Osteocyte (in vitro differentiated cells): ENCODE results near the gene PLCB2. TPM values are rescaled to one million over a fixed set of nuclear protein-coding genes. Genes with fewer than 3 reads are reported as not detected.

Experiments used
- DNase-seq: peaks from one replicate; pipeline ENCODE4 v3.0.0; 2021; ENCODE audit warnings: mixed read lengths; ENCODE audit not compliant: unreplicated experiment; ENCODE audit errors: extremely low spot score
- H3K27ac Mint-ChIP-seq: one replicate; pipeline ENCODE4 v1.8.0; 2021; ENCODE audit warnings: mild to moderate bottlenecking, mixed read lengths; ENCODE audit not compliant: unreplicated experiment
- H3K27me3 Mint-ChIP-seq: one replicate; pipeline ENCODE4 v1.8.0; 2021; ENCODE audit warnings: mixed read lengths; ENCODE audit not compliant: unreplicated experiment
- H3K36me3 Mint-ChIP-seq: one replicate; pipeline ENCODE4 v1.8.0; 2021; ENCODE audit warnings: mixed read lengths; ENCODE audit not compliant: unreplicated experiment
- H3K4me1 Mint-ChIP-seq: one replicate; pipeline ENCODE4 v1.8.0; 2021; ENCODE audit warnings: mixed read lengths; ENCODE audit not compliant: unreplicated experiment
- H3K4me3 Mint-ChIP-seq: one replicate; pipeline ENCODE4 v1.8.0; 2021; ENCODE audit warnings: mild to moderate bottlenecking, moderate library complexity, mixed read lengths; ENCODE audit not compliant: unreplicated experiment
- H3K9me3 Mint-ChIP-seq: one replicate; pipeline ENCODE4 v1.8.0; 2021; ENCODE audit warnings: mixed read lengths; ENCODE audit not compliant: unreplicated experiment
- CTCF ChIP-seq: fragments of 200-600 bp; sonication (generic); IDR thresholded peaks from 2 replicates; pipeline ENCODE4 v1.5.0; 2021; ENCODE audit warnings: antibody characterized with exemption, mild to moderate bottlenecking, moderate library complexity
- total RNA-seq: library from RNA; stranded (reverse); gene quantifications from 2 replicates; pipeline ENCODE4 v1.2.1, GENCODE V29; 2021

PLCB2 gene
- total RNA-seq, 1 donor from 2014 or later, result 0.40 TPM

GRCh38 chr15:40273428-40273827, 34.3 kb downstream of the PLCB2 start:
- Mint-ChIP-seq H3K27me3 (peaks cover 2% of the 10 kb centered on the region), H3K27ac (no peak overlapping the region), H3K9me3 (no peaks in the 10 kb centered on the region), H3K4me1 (peaks cover 5% of the 10 kb centered on the region), H3K36me3 (no peaks in the 10 kb centered on the region), H3K4me3 (no peak overlapping the region)
- no peak for DNase-seq
- no peak for TF ChIP-seq CTCF

GRCh38 chr15:40272485-40273056, 35.2 kb downstream of the PLCB2 start:
- Mint-ChIP-seq H3K27ac (no peak overlapping the region), H3K27me3 (no peaks in the 10 kb centered on the region), H3K9me3 (no peaks in the 10 kb centered on the region), H3K4me3 (no peak overlapping the region), H3K4me1 (peaks cover 6% of the 10 kb centered on the region), H3K36me3 (no peaks in the 10 kb centered on the region)
- DNase-seq, result no peak
- no peak for TF ChIP-seq CTCF

- peaks cover 5% of the 10 kb centered on the region for H3K4me1 Mint-ChIP-seq
- H3K4me3 Mint-ChIP-seq, result no peak overlapping the region
- no peaks in the 10 kb centered on the region for H3K9me3 Mint-ChIP-seq
- TF ChIP-seq CTCF, result no peak
- H3K27me3 Mint-ChIP-seq, result no peaks in the 10 kb centered on the region
- no peak for DNase-seq
- H3K36me3 Mint-ChIP-seq, result no peaks in the 10 kb centered on the region
- H3K27ac Mint-ChIP-seq, result no peak overlapping the region
These were observed 35.9 kb downstream of the PLCB2 start for GRCh38 chr15:40271685-40272484.

- no peak overlapping the region for H3K4me3 Mint-ChIP-seq
- no peaks in the 10 kb centered on the region for H3K9me3 Mint-ChIP-seq
- TF ChIP-seq CTCF, result no peak
These were observed 37.3 kb downstream of the PLCB2 start for GRCh38 chr15:40270246-40270995.

GRCh38 chr15:40269604-40270003, 38.1 kb downstream of the PLCB2 start:
- H3K4me1 Mint-ChIP-seq, result peaks cover 8% of the 10 kb centered on the region
- no peak for TF ChIP-seq CTCF
- H3K27ac Mint-ChIP-seq, result no peak overlapping the region
- no peaks in the 10 kb centered on the region for H3K27me3 Mint-ChIP-seq
- no peak for DNase-seq
- no peaks in the 10 kb centered on the region for H3K9me3 Mint-ChIP-seq
- H3K4me3 Mint-ChIP-seq, result no peak overlapping the region
- H3K36me3 Mint-ChIP-seq, result no peaks in the 10 kb centered on the region

More at GRCh38 chr15:40270246-40270995, 37.3 kb downstream of the PLCB2 start:
- H3K4me1 Mint-ChIP-seq, result peaks cover 10% of the 10 kb centered on the region
- no peaks in the 10 kb centered on the region for H3K36me3 Mint-ChIP-seq
- no peaks in the 10 kb centered on the region for H3K27me3 Mint-ChIP-seq
- no peak overlapping the region for H3K27ac Mint-ChIP-seq
- no peak for DNase-seq
